Stimulated activated CD8-positive, alpha-beta memory T cell treated with anti-CD3 and anti-CD28 coated beads, Interleukin-4, amount 100 ng/mL, for 48 hours (primary cell): Measurements from ENCODE around the gene NID2.

Experiments used
- DNase-seq: peaks from one replicate; pipeline ENCODE4 v3.0.0-alpha.2; 2020

The NID2 gene

GRCh38 chr14:51996148-51996746 is 72.6 kb downstream of the NID2 start:
- no peak for DNase-seq

GRCh38 chr14:51993285-51993920 is 75.5 kb downstream of the NID2 start:
- DNase-seq: no peak

- no peak for DNase-seq
Observed at GRCh38 chr14:51990488-51990887, 78.4 kb downstream of the NID2 start.

GRCh38 chr14:51989293-51990234 is 79.3 kb downstream of the NID2 start, which contains the start of gene RTRAF:
Gene RTRAF (plus strand): TSS chr14:51989546. CDS start chr14:51989640, 94 bp downstream.
- DNase-seq: peak; percentile 93

GRCh38 chr14:51988221-51988620 is 80.6 kb downstream of the NID2 start:
- DNase-seq: no peak

- DNase-seq: no peak
Observed at GRCh38 chr14:51981218-51981854, 87.5 kb downstream of the NID2 start.

- peak; percentile 94 for DNase-seq
Observed at GRCh38 chr14:51979088-51979709, 89.7 kb downstream of the NID2 start.

- DNase-seq: no peak
Observed at GRCh38 chr14:51978681-51979085, 90.2 kb downstream of the NID2 start.

GRCh38 chr14:51977075-51977474 is 91.8 kb downstream of the NID2 start:
- DNase-seq: no peak

GRCh38 chr14:51972566-51972965 is 96.3 kb downstream of the NID2 start:
- DNase-seq: no peak

- DNase-seq: no peak
Observed at GRCh38 chr14:51969852-51970540, 98.9 kb downstream of the NID2 start.

GRCh38 chr14:51967521-51967920 is 101.3 kb downstream of the NID2 start:
- no peak for DNase-seq

- no peak for DNase-seq
Observed at GRCh38 chr14:51963286-51963685, 105.6 kb downstream of the NID2 start.

GRCh38 chr14:51962711-51963110 is 106.1 kb downstream of the NID2 start:
- no peak for DNase-seq

GRCh38 chr14:51960866-51961265 is 108.0 kb downstream of the NID2 start:
- DNase-seq: no peak

- no peak for DNase-seq
Observed at GRCh38 chr14:51959928-51960327, 108.9 kb downstream of the NID2 start.

- DNase-seq: no peak
Observed at GRCh38 chr14:51957950-51958349, 110.9 kb downstream of the NID2 start.
